22Rv1 (cell line): Measurements from ENCODE around the gene CTSS.
"Not testable (repeated sequence)": the region's sequence is repeated elsewhere in the genome, so short reads cannot be mapped to it uniquely, and the experiment has no call there.

ENCODE experiments used
- H3K27ac ChIP-seq: fragments of 450-650 bp; 2 replicates; pipeline ENCODE4 v1.5.1; 2017
- ZFX ChIP-seq: fragments of 450-650 bp; IDR thresholded peaks from 2 replicates; pipeline ENCODE4 v1.6.1; 2017; ENCODE audit warnings: antibody characterized with exemption, borderline replicate concordance
- TF ChIP-seq, protein P1 (sequence below): fragments of 450-650 bp; IDR thresholded peaks from 2 replicates; pipeline ENCODE4 v1.5.1; 2017; ENCODE audit warnings: mild to moderate bottlenecking

CTSS gene

DNA sequence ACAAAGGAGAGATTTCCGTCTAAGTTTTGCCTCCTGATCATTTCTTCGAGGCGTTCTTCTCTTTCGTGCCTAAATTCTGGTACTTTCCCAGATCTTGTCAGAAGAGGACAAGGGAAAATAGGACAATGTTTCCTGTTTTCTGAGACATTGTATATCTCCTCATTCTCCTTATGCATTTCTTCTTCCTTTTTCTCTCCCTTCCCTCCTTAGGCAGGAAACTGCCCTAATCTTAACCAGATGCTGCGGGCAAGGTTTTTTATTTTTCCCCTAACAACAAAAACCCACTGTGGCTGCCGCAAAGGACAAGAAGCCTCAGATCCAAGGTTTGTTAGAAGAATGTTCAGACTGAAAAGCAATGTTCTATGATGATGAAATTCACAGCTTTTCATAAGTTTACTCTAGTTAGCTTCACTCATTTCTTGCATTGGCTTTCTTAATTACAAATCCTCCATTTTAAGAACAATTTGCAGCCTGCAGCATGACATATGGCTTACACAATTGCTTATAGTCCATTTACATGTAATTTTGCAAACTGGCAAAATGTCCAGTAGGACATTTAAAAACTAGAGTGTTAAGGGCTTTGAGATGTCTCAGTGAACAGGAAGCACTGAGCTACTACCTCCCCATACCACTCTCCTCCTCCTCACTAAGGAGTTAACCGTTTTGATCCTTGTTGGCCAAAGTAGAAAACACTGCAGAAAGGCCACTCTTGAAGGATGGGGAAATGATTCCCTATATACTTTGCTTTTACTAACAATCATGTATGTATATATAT, 41.9 kb upstream of the CTSS start:
- TF ChIP-seq, protein P1, sequence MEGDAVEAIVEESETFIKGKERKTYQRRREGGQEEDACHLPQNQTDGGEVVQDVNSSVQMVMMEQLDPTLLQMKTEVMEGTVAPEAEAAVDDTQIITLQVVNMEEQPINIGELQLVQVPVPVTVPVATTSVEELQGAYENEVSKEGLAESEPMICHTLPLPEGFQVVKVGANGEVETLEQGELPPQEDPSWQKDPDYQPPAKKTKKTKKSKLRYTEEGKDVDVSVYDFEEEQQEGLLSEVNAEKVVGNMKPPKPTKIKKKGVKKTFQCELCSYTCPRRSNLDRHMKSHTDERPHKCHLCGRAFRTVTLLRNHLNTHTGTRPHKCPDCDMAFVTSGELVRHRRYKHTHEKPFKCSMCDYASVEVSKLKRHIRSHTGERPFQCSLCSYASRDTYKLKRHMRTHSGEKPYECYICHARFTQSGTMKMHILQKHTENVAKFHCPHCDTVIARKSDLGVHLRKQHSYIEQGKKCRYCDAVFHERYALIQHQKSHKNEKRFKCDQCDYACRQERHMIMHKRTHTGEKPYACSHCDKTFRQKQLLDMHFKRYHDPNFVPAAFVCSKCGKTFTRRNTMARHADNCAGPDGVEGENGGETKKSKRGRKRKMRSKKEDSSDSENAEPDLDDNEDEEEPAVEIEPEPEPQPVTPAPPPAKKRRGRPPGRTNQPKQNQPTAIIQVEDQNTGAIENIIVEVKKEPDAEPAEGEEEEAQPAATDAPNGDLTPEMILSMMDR: no peak
- TF ChIP-seq ZFX: no peak
- H3K27ac ChIP-seq: no peak overlapping the region

DNA sequence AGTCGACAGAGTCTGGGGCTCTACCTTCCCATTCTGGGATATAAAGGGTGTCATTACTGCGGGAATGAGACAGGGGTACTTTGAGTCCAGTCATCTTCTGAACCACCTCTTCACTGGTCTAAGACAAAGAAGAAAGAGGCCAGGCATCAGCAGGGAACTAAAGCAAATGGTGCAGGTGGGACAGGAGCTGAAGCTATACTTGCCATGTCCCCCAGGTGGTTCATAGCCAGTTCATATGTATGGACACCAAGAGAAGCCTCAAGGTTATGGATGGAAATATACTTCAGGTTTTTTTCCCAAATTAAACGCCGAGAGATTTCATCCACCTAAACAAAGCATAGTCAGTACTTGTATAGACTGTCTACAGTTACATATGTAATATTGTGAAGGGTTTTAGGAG, 40.3 kb upstream of the CTSS start:
- TF ChIP-seq, protein P1: no peak
- no peak for TF ChIP-seq ZFX

DNA sequence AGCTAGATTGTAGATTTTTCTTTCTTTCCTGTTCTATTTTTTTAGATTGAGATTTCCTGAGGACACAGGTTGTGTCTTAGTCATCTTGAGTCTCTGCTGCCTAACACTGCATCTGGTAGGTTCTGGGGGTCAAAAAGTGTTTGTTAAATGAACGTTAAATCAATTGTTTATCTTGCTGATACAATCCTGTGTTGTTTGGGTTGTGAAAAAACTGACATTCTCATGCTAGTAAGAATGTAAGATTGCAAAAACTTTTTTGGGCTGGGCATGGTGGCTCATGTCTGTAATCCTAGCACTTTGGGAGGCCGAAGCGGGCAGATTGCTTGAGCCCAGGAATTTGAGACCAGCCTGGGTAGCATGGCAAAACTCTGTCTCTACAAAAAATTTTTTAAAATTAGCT, 39.1 kb upstream of the CTSS start:
- no peak for TF ChIP-seq ZFX
- TF ChIP-seq, protein P1: no peak

More for the DNA sequence above, 40.3 kb upstream of the CTSS start:
- no peak overlapping the region for H3K27ac ChIP-seq

DNA sequence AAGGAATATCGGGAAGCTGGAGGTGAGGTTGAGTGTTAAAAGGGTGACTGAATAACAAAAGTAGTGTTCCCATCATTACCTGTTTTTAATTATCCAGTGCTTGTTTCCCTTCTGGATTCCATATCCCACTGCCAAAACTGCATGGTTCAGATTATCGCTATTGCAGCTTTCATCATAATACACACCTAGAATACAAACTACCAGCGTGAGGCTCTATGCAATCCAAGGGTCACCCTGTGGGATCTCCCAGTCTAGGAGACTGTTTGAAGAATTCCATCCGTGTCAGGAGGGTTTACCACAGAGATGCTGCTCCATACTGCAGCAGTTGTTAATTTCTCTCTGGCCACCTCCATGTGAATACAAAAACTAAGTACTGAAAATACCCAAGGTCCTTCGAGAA, 33.5 kb upstream of the CTSS start:
- TF ChIP-seq, protein P1: no peak
- no peak for TF ChIP-seq ZFX
- no peak overlapping the region for H3K27ac ChIP-seq

More for the DNA sequence above, 39.1 kb upstream of the CTSS start:
- H3K27ac ChIP-seq: no peak overlapping the region

DNA sequence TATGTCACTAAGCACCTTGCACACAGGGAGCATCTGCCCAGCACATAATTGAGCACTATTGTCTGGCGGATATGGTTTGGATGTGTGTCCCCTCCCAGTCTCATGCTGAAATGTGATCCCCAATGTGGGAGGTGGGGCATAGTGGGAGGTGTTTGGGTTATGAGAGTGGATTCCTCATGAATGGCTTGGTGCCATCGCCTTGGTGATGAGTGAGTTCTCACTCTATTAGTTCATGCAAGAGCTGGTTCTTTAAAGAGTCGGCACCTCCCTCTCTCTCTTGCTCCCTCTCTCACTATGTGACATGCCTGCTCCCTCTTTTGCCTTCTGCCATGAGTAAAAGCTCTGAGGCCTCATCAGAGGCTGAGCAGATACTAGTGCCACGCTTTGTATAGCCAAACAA, 32.9 kb upstream of the CTSS start:
- TF ChIP-seq ZFX: no peak
- TF ChIP-seq, protein P1: no peak
- no peak overlapping the region for H3K27ac ChIP-seq

DNA sequence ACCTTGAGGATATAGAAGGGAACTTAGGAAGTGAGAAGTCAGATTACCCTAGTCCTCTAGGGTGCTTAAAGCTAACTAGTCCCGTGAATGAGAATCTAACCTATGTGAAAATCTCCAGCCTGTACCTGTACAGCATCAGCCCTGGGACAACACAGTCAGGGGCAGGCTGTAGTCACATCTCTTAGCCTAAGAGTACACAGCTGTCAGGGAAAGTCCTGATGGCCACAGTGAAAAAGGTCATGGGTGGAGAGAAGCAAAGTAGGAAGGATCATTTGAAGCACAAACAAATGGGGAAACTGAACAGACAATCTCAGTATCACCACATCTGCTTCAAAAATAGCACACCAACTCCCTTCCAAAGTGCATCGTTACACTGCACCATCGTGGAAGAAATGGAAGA, 30.8 kb upstream of the CTSS start:
- H3K27ac ChIP-seq: no peak overlapping the region
- no peak for TF ChIP-seq ZFX
- TF ChIP-seq, protein P1: no peak

DNA sequence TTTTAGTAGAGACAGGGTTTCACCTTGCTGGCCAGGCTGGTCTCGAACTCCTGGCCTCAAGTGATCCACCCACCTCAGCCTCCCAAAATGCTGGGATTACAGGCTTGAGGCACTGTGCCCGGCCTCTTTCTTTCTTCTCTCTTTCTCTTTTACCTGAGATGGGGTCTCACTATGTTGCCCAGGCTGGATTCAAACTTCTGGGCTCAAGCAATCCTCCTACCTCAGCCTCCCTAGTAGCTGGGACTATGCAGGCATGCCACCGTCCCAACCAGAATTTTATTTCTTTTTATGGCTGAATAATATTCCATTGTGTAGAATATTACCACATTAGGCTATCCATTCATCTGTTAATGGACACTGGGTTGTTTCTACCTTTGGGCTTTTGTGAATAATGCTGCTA, 28.2 kb upstream of the CTSS start:
- H3K27ac ChIP-seq: not testable (repeated sequence)

DNA sequence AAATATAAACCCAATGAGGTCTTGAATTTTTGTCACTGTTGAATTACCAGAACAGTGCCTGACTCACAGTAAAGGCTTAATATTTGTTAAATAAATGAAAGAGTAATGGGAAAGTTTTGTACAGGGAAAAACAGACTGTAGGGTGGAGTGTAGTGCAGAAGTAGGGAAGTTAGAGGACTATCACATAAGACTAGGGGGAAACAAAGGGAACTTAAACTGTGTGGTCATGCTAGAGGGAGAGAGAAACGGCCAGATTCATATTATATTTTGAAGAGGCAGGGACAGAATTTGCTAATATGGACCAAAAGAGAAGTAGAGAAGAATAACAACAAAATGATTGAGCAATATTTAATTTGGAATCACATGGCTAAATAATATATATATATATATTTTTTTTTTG, 27.6 kb upstream of the CTSS start:
- TF ChIP-seq, protein P1: no peak
- no peak for TF ChIP-seq ZFX
- no peak overlapping the region for H3K27ac ChIP-seq
